Endothelial cell (in vitro differentiated cells): ENCODE data around the gene OR10D3. TPM values are rescaled to one million over a fixed set of nuclear protein-coding genes. Genes with fewer than 3 reads are reported as not detected.

Experiments
- DNase-seq: peaks from one replicate; pipeline ENCODE4 v3.0.0; 2021; ENCODE audit warnings: low spot score
- H3K27ac Mint-ChIP-seq: one replicate; pipeline ENCODE4 v1.8.0; 2021; ENCODE audit warnings: mixed read lengths, inconsistent platforms; ENCODE audit not compliant: unreplicated experiment
- H3K27me3 Mint-ChIP-seq: one replicate; pipeline ENCODE4 v1.8.0; 2021; ENCODE audit warnings: mild to moderate bottlenecking, moderate library complexity, mixed read lengths, inconsistent platforms; ENCODE audit not compliant: unreplicated experiment
- H3K36me3 Mint-ChIP-seq: one replicate; pipeline ENCODE4 v1.8.0; 2021; ENCODE audit warnings: mild to moderate bottlenecking, low read depth, mixed read lengths, inconsistent platforms; ENCODE audit not compliant: unreplicated experiment
- H3K4me1 Mint-ChIP-seq: one replicate; pipeline ENCODE4 v1.8.0; 2021; ENCODE audit warnings: mild to moderate bottlenecking, mixed read lengths, inconsistent platforms; ENCODE audit not compliant: unreplicated experiment
- H3K4me3 Mint-ChIP-seq: one replicate; pipeline ENCODE4 v1.8.0; 2021; ENCODE audit warnings: mild to moderate bottlenecking, mixed read lengths, inconsistent platforms; ENCODE audit not compliant: unreplicated experiment
- H3K9me3 Mint-ChIP-seq: one replicate; pipeline ENCODE4 v1.8.0; 2021; ENCODE audit warnings: mixed read lengths, inconsistent platforms; ENCODE audit not compliant: unreplicated experiment
- CTCF ChIP-seq: fragments of 200-600 bp; sonication (generic); IDR thresholded peaks from one replicate; pipeline ENCODE4 v1.5.0; 2021; ENCODE audit warnings: antibody characterized with exemption; ENCODE audit not compliant: unreplicated experiment
- total RNA-seq: library from RNA; stranded (reverse); fragmentation: NEBNext Ultra II Directional; extraction: Animal tissue kit (Norgen Biotek cat#: 25700); gene quantifications from one replicate; pipeline ENCODE4 v1.2.1, GENCODE V29; 2021; ENCODE audit not compliant: unreplicated experiment

The OR10D3 gene
- total RNA-seq, 1 donor from 2014 or later: 0.67 TPM

DNA sequence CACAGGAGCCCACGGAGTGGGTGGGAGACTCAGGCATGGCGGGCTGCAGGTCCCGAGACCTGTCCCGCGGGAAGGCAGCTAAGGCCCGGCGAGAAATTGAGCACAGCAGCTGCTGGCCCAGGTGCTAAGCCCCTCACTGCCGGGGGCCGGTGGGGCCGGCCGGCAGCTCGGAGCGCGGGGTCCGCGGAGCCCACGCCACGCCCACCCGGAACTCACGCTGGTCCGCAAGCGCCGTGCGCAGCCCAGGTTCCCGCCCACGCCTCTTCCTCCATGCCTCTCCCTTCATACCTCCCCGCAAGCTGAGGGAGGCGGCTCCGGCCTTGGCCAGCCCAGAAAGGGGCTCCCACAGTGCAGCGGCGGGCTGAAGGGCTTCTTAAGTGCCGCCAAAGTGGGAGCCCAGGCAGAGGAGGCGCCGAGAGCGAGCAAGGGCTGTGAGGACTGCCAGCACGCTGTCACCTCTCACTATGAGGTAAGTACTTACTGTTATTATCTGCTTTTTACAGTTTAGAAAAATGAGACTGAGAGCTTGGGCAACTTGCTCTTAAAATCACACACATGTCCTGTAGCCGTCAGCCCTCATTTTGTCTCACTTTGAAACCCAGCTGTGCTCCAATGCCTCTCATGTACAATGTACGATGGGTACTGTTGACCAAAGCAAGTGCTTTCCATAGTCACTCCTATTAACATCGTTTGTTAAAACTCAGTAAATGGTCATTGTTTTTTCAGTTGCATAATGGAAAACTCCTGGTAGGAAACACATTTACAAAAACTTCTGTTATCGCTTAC, 12.2 kb upstream of the OR10D3 start:
- Mint-ChIP-seq H3K36me3 (peaks cover 3% of the 10 kb centered on the region), H3K27ac (peak overlapping the region; percentile 26), H3K9me3 (no peaks in the 10 kb centered on the region), H3K4me1 (peaks cover 9% of the 10 kb centered on the region), H3K27me3 (peaks cover 2% of the 10 kb centered on the region), H3K4me3 (peak overlapping the region; percentile 75)
- no peak for TF ChIP-seq CTCF
- DNase-seq: peak; percentile 9

DNA sequence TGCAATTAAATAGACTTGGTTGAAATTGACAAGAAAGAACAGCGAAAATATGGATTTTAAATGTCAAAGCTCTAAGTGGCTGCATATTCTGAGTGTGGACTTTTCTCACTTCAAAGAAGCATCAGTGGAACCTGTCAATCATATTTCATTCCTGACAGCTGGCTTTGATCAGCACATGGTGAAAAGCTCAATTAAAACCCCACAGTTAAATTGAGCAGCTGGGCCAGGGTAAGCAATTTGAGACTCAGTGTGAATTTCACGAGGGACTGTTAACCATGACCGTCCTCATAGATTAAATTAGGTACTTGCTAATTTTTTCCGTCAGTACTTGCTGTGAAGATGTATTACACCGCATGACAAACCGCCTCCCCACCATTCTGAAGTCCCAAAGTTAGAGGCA, 11.0 kb upstream of the OR10D3 start:
- DNase-seq: no peak
- H3K27me3 Mint-ChIP-seq: peaks cover 2% of the 10 kb centered on the region
- peaks cover 3% of the 10 kb centered on the region for H3K36me3 Mint-ChIP-seq
- TF ChIP-seq CTCF: no peak
- H3K4me1 Mint-ChIP-seq: peaks cover 9% of the 10 kb centered on the region
- H3K4me3 Mint-ChIP-seq: no peak overlapping the region
- no peak overlapping the region for H3K27ac Mint-ChIP-seq
- H3K9me3 Mint-ChIP-seq: no peaks in the 10 kb centered on the region

DNA sequence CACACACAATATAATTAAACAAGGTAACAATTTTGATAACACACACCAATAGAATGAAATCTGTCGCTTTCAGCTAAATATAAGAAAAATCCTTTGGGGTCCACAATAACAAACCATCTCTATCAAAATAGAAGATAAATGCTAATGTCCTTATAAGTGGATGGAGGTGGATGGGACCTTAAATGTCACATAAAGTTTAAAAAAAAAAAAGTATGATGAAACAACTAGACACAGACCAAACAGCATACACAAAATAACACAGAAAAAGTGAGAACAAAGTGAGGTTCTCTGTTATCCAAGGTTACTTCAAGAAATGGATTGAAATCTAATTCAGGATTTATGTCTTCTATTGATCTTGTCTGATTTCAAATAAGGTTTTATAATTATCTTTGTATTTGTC, 10.5 kb upstream of the OR10D3 start:
- Mint-ChIP-seq H3K27ac (peak overlapping the region; percentile 59), H3K27me3 (peaks cover 2% of the 10 kb centered on the region)
- no peak for DNase-seq

GRCh38 chr11:124174001-124174583, 9.1 kb upstream of the OR10D3 start:
- peak; percentile 22 for DNase-seq
- H3K9me3 Mint-ChIP-seq: no peaks in the 10 kb centered on the region
- H3K4me1 Mint-ChIP-seq: peaks cover 9% of the 10 kb centered on the region
- peak overlapping the region; percentile 47 for H3K4me3 Mint-ChIP-seq
- no peak for TF ChIP-seq CTCF
- H3K27me3 Mint-ChIP-seq: peaks cover 2% of the 10 kb centered on the region
- peaks cover 3% of the 10 kb centered on the region for H3K36me3 Mint-ChIP-seq
- H3K27ac Mint-ChIP-seq: peak overlapping the region; percentile 99

More for the DNA sequence above, 10.5 kb upstream of the OR10D3 start:
- Mint-ChIP-seq H3K36me3 (peaks cover 3% of the 10 kb centered on the region), H3K4me3 (no peak overlapping the region), H3K9me3 (no peaks in the 10 kb centered on the region), H3K4me1 (peaks cover 9% of the 10 kb centered on the region)
- no peak for TF ChIP-seq CTCF
